PC-9 (cell line): ENCODE results near the gene KCNC1. TPM values are rescaled to one million over a fixed set of nuclear protein-coding genes. Genes with fewer than 3 reads are reported as not detected.

ENCODE experiments used
- BruUV-seq: library from RNA; stranded (reverse); fragments of 400-500 nt; replicated peaks from 2 replicates; lab custom pipeline; 2021; lab: Mats Ljungman, UMichigan
- CTCF ChIA-PET: fragments of 300-600 bp; sonication (Branson Sonifier 250); formaldehyde crosslinking; loops from one replicate; lab custom pipeline; 2022; ENCODE audit warnings: antibody characterized with exemption; lab: Charles Lee
- POLR2A ChIA-PET: fragments of 300-600 bp; sonication (Branson Sonifier 250); formaldehyde crosslinking; loops from one replicate; lab custom pipeline; 2022; ENCODE audit warnings: antibody characterized with exemption; ENCODE audit not compliant: unreplicated experiment; lab: Charles Lee
- DNase-seq, 2 experiments: peaks; one replicate each; pipeline versions ENCODE4 v3.0.0 to v3.0.0-alpha.2; 2015 to 2022; ENCODE audit warnings: mixed read lengths in 1 of 2
- H2AFZ ChIP-seq: fragments of 200-600 bp; sonication (generic); 2 replicates; pipeline ENCODE4 v1.8.1; 2017; ENCODE audit warnings: antibody characterized with exemption
- H3F3A ChIP-seq: fragments of 200-600 bp; sonication (generic); 2 replicates; pipeline ENCODE4 v1.8.1; 2017; ENCODE audit warnings: antibody characterized with exemption, mild to moderate bottlenecking, low read depth; ENCODE audit not compliant: insufficient read depth
- H3K27ac ChIP-seq: fragments of 200-600 bp; sonication (generic); 2 replicates; pipeline ENCODE4 v1.6.1; 2016; ENCODE audit warnings: mixed run types
- H3K27me3 ChIP-seq: fragments of 200-600 bp; sonication (generic); 2 replicates; pipeline ENCODE4 v1.6.1; 2016; ENCODE audit warnings: low read depth, mixed run types; ENCODE audit not compliant: insufficient read depth
- H3K36me3 ChIP-seq: fragments of 200-600 bp; sonication (generic); 2 replicates; pipeline ENCODE4 v1.6.1; 2016; ENCODE audit warnings: low read depth, mixed run types
- H3K4me1 ChIP-seq: fragments of 200-600 bp; sonication (generic); replicated peaks from 2 replicates; pipeline ENCODE4 v1.6.1; 2016; ENCODE audit warnings: mixed run types; ENCODE audit not compliant: insufficient read depth
- H3K4me2 ChIP-seq: fragments of 200-600 bp; sonication (generic); 2 replicates; pipeline ENCODE4 v1.6.1; 2017; ENCODE audit warnings: mixed run types
- H3K4me3 ChIP-seq: fragments of 200-600 bp; sonication (generic); 2 replicates; pipeline ENCODE4 v1.6.1; 2016; ENCODE audit warnings: mixed run types
- H3K79me2 ChIP-seq: fragments of 200-600 bp; sonication (generic); 2 replicates; pipeline ENCODE4 v1.6.1; 2017; ENCODE audit warnings: low read depth, mixed run types
- H3K9me2 ChIP-seq: fragments of 200-600 bp; sonication (generic); 2 replicates; pipeline ENCODE4 v1.8.1; 2017; ENCODE audit warnings: mild to moderate bottlenecking; ENCODE audit not compliant: insufficient read depth
- H3K9me3 ChIP-seq: fragments of 200-600 bp; sonication (generic); 2 replicates; pipeline ENCODE4 v1.8.1; 2016; ENCODE audit warnings: low read depth; ENCODE audit not compliant: insufficient read depth
- H4K20me1 ChIP-seq: fragments of 200-600 bp; sonication (generic); 2 replicates; pipeline ENCODE4 v1.8.1; 2017; ENCODE audit not compliant: insufficient read depth
- CTCF ChIP-seq: fragments of 200-600 bp; sonication (generic); conservative IDR thresholded peaks from 2 replicates; pipeline ENCODE4 v1.6.1; 2017; ENCODE audit warnings: mixed run types, antibody characterized with exemption, mild to moderate bottlenecking, moderate library complexity
- EZH2 ChIP-seq: fragments of 200-600 bp; sonication (generic); IDR thresholded peaks from 2 replicates; pipeline ENCODE4 v1.8.0; 2017; ENCODE audit warnings: antibody characterized with exemption, low read depth
- intact Hi-C: fragments of 100-400 bp; cut with micrococcal nuclease; formaldehyde crosslinking; loops from one replicate; pipeline ENCODE4 v1.10.0; 2022; ENCODE audit not compliant: unreplicated experiment
- total RNA-seq: library from RNA; stranded (reverse); gene quantifications from 2 replicates; pipeline ENCODE4 v1.2.3, GENCODE V29; 2021

Gene KCNC1
- total RNA-seq, 1 experiment from 2014 or later, result not detected

GRCh38 chr11:17764446-17765218 is 30.1 kb downstream of the KCNC1 start:
- no peaks in the 10 kb centered on the region for H3K9me3 ChIP-seq
- TF ChIP-seq EZH2 (no peak), CTCF (no peak)
- H2AFZ ChIP-seq, result no peak overlapping the region

GRCh38 chr11:17765356-17766072 is 30.9 kb downstream of the KCNC1 start:
- no peaks in the 10 kb centered on the region for H3K9me3 ChIP-seq
- no peaks in the 10 kb centered on the region for H3K27me3 ChIP-seq
- no TSS peak for BruUV-seq
- no peak overlapping the region for H2AFZ ChIP-seq
- CTCF ChIA-PET, result no interaction called here
- TF ChIP-seq CTCF (no peak), EZH2 (no peak)
- DNase-seq, result no peak
- H3K4me3 ChIP-seq, result no peak overlapping the region
- no peak overlapping the region for H3K4me2 ChIP-seq
- H3K4me1 ChIP-seq, result no peaks in the 10 kb centered on the region
- H3K36me3 ChIP-seq, result no peaks in the 10 kb centered on the region
- no peaks in the 10 kb centered on the region for H3F3A ChIP-seq
- H4K20me1 ChIP-seq, result no peaks in the 10 kb centered on the region
- H3K9me2 ChIP-seq, result no peaks in the 10 kb centered on the region
- no peaks in the 10 kb centered on the region for H3K79me2 ChIP-seq
- intact Hi-C loops, result no loop called here
- POLR2A ChIA-PET, result no interaction called here
- no peak overlapping the region for H3K27ac ChIP-seq

More at GRCh38 chr11:17764446-17765218, 30.1 kb downstream of the KCNC1 start:
- no peaks in the 10 kb centered on the region for H3K4me1 ChIP-seq
- no peaks in the 10 kb centered on the region for H3F3A ChIP-seq
- ChIA-PET POLR2A (no interaction called here), CTCF (no interaction called here)
- no peak overlapping the region for H3K4me2 ChIP-seq
- H3K79me2 ChIP-seq, result no peaks in the 10 kb centered on the region
- no peak for DNase-seq
- no peak overlapping the region for H3K27ac ChIP-seq
- no peaks in the 10 kb centered on the region for H3K9me2 ChIP-seq
- no peaks in the 10 kb centered on the region for H3K27me3 ChIP-seq
- no peak overlapping the region for H3K4me3 ChIP-seq
- no peaks in the 10 kb centered on the region for H3K36me3 ChIP-seq
- no TSS peak for BruUV-seq
- H4K20me1 ChIP-seq, result no peaks in the 10 kb centered on the region
- intact Hi-C loops, result loop anchor here (5.0 kb wide), 1 partner anchor 48 kb away; no protein-coding TSS in a partner anchor

- Histone ChIP-seq H3K9me2 (no peaks in the 10 kb centered on the region), H2AFZ (no peak overlapping the region), H3K9me3 (no peaks in the 10 kb centered on the region), H3K27me3 (0 out of 2 replicates have a peak, but pooled peaks cover 3% of the 10 kb centered on the region), H3K4me2 (no peak overlapping the region), H3F3A (no peaks in the 10 kb centered on the region), H3K4me1 (no peaks in the 10 kb centered on the region), H3K36me3 (no peaks in the 10 kb centered on the region), H3K27ac (no peak overlapping the region), H4K20me1 (no peaks in the 10 kb centered on the region), H3K79me2 (no peaks in the 10 kb centered on the region), H3K4me3 (no peak overlapping the region)
- no peak for DNase-seq
- intact Hi-C loops, result no loop called here
- TF ChIP-seq EZH2 (no peak), CTCF (no peak)
- no TSS peak for BruUV-seq
- ChIA-PET POLR2A (no interaction called here), CTCF (no interaction called here)
These were observed 31.4 kb downstream of the KCNC1 start for GRCh38 chr11:17766073-17766359.
